Measurements from ENCODE around the gene MIPEP. TPM values are rescaled to one million over a fixed set of nuclear protein-coding genes. Genes with fewer than 3 reads are reported as not detected.
"Not testable (repeated sequence)": the region's sequence is repeated elsewhere in the genome, so short reads cannot be mapped to it uniquely, and the experiment has no call there.

The MIPEP gene
- total RNA-seq, 2 donors from 2014 or later = 7.5 to 9.2 TPM

DNA sequence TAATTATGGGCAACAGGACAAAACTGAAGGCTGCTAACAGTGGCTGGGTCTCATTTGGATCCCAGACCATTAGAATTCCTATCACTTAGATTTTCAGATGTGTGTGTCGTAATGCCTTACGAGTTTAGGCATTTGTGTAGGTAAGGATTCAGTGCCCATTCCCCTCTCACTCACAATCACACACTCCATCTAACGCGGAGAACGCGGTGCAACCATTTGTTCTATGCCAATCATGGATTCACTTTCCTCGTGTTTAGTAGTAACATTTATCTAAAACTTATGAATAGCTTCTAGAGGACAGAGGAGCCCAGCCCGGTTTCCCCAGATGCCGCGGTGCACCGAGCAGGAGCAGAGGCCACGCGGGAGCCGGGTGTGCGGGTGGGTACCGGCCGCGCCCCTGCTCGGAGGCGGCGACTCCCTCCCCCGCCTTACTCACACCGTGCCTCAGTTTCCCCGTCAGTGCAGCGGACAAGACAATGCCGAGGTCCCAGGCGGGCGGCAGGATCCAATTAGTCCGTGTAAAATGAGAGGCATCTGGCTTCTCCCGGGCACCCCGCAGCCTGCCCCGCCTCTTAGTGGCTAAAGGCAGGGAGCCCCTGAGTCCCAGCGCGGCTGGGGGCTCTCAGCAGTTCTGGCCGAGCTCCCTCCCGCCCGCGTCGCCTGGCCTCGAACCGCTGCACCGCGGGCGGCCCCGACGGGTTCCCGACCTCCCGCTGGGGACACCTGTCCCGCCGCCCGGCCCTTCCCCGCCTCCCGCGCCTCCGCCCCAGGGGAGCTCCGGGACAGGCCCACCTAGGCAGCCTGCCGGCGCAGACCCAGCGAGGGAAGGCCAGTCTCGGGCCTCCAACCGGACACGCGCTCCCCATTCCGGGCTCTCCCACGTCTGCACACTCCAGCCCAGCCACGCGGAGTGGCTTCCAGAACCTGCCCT, 14.0 kb upstream of the MIPEP start:
- ATAC-seq (no peak), DNase-seq (no peak)
- H3K9me3 ChIP-seq (ENCODE audit: control insufficient read depth, low read length, poor library complexity, severe bottlenecking) = no peaks in the 10 kb centered on the region
- Mint-ChIP-seq H3K27ac (no peak overlapping the region), H3K4me1 (peaks cover 5% of the 10 kb centered on the region), H3K36me3 (ENCODE audit: low read depth) (no peaks in the 10 kb centered on the region), H3K27me3 (peaks cover 47% of the 10 kb centered on the region), H3K4me3 (peak overlapping the region; percentile 25)

GRCh38 chr13:23901365-23901764, 12.2 kb upstream of the MIPEP start:
- Mint-ChIP-seq H3K27ac (no peak overlapping the region), H3K4me1 (peaks cover 5% of the 10 kb centered on the region), H3K36me3 (ENCODE audit: low read depth) (peaks cover 2% of the 10 kb centered on the region), H3K4me3 (no peak overlapping the region), H3K27me3 (peaks cover 47% of the 10 kb centered on the region)
- no peak for DNase-seq
- H3K9me3 ChIP-seq (ENCODE audit: control insufficient read depth, low read length, poor library complexity, severe bottlenecking) = no peaks in the 10 kb centered on the region
- ATAC-seq = no peak

DNA sequence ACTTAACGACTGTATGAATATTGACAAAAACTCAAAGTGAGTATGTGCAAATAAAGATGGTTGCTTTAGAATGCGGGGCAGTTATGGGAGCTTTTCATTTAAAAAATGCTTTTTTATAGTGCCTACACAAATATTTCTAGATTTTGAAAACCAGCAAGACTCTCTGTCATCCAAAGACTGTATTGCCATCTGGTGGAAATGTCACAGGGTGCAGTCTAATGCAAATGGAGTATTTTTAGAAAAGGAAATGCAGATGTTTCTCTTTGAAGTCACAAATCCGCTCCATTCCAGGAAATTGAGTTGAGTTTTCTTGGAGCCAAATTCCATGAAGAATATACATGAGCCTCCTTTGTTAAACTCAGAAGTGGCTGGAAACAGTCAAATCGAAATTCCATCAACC, 10.4 kb upstream of the MIPEP start:
- no peak overlapping the region for H3K27ac Mint-ChIP-seq
- no peaks in the 10 kb centered on the region for H3K9me3 ChIP-seq (ENCODE audit: control insufficient read depth, low read length, poor library complexity, severe bottlenecking)
- peaks cover 2% of the 10 kb centered on the region for H3K36me3 Mint-ChIP-seq (ENCODE audit: low read depth)
- no peak overlapping the region for H3K4me3 Mint-ChIP-seq
- peaks cover 5% of the 10 kb centered on the region for H3K4me1 Mint-ChIP-seq
- DNase-seq (no peak), ATAC-seq (peak; percentile 71)
- H3K27me3 Mint-ChIP-seq = peaks cover 49% of the 10 kb centered on the region

GRCh38 chr13:23898101-23898500, 8.9 kb upstream of the MIPEP start:
- Mint-ChIP-seq H3K4me3 (no peak overlapping the region), H3K36me3 (ENCODE audit: low read depth) (peaks cover 2% of the 10 kb centered on the region), H3K27ac (no peak overlapping the region), H3K27me3 (peaks cover 40% of the 10 kb centered on the region), H3K4me1 (peaks cover 3% of the 10 kb centered on the region)
- ATAC-seq = no peak
- DNase-seq = no peak
- H3K9me3 ChIP-seq (ENCODE audit: control insufficient read depth, low read length, poor library complexity, severe bottlenecking) = no peaks in the 10 kb centered on the region

DNA sequence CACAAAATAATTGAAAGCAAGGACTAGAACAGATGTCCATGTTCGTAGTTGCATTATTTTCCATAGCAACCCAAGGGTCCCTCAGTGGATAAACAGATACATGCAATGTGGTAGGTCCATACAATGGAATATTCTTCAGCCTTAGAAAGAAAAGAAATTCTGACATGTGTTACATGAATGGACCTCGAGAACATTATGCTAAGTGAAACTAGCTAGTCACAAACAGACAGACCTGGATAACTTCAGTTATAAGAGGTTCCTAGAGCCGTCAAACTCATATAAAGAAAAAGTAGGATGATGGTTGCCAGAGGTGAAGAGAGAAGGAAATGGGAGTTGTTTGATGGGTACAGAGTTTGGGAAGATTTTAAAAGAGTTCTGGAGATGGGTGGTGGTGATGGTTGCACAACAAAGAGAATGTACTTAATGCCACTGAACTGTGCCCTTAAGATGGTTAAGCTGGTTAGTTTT, 8.3 kb upstream of the MIPEP start, which contains the start of gene C1QTNF9B:
Gene C1QTNF9B (minus strand): TSS at position 51 of the 468 bp plus-strand sequence.
- H3K4me1 Mint-ChIP-seq; H3K4me3 Mint-ChIP-seq; DNase-seq; H3K9me3 ChIP-seq (ENCODE audit: control insufficient read depth, low read length, poor library complexity, severe bottlenecking); ATAC-seq; H3K27ac Mint-ChIP-seq; H3K36me3 Mint-ChIP-seq (ENCODE audit: low read depth): not testable (repeated sequence)
- H3K27me3 Mint-ChIP-seq = peaks cover 34% of the 10 kb centered on the region

DNA sequence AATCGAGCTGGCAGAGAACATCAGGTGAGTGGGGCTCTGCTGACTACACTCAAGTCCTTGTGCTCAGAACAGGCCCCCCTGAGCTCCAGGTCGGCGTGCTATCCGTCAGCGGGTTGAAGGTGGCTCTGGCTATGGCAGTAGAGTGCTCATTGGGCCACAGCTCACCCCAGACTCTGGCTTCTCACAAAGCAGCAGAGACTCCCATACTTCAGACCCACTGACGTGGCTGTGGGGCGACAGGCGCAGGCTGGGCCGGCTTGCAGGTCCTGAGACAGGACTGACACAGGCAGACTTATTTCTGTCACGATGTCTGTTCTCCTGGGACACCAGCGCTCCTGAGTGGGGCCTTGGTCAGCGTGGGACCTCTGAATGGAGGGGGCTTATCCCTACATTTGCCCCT, 5.5 kb upstream of the MIPEP start:
- H3K4me1 Mint-ChIP-seq; H3K36me3 Mint-ChIP-seq (ENCODE audit: low read depth); DNase-seq; ATAC-seq; H3K9me3 ChIP-seq (ENCODE audit: control insufficient read depth, low read length, poor library complexity, severe bottlenecking); H3K4me3 Mint-ChIP-seq; H3K27ac Mint-ChIP-seq: not testable (repeated sequence)
- peaks cover 16% of the 10 kb centered on the region for H3K27me3 Mint-ChIP-seq

GRCh38 chr13:23893791-23894190, 4.6 kb upstream of the MIPEP start:
- not testable (repeated sequence) for H3K36me3 Mint-ChIP-seq (ENCODE audit: low read depth); DNase-seq; H3K9me3 ChIP-seq (ENCODE audit: control insufficient read depth, low read length, poor library complexity, severe bottlenecking); H3K27ac Mint-ChIP-seq; H3K4me3 Mint-ChIP-seq; ATAC-seq
- Mint-ChIP-seq H3K27me3 (peaks cover 16% of the 10 kb centered on the region), H3K4me1 (peaks cover 11% of the 10 kb centered on the region)

GRCh38 chr13:23889615-23890607, 711 bp upstream of the MIPEP start:
- H3K9me3 ChIP-seq (ENCODE audit: control insufficient read depth, low read length, poor library complexity, severe bottlenecking) = no peaks in the 10 kb centered on the region
- Mint-ChIP-seq H3K4me1 (peaks cover 22% of the 10 kb centered on the region), H3K4me3 (peak overlapping the region; percentile 95), H3K27ac (peak overlapping the region; percentile 83), H3K36me3 (ENCODE audit: low read depth) (peaks cover 2% of the 10 kb centered on the region), H3K27me3 (no peaks in the 10 kb centered on the region)
- ATAC-seq (no peak), DNase-seq (no peak)

DNA sequence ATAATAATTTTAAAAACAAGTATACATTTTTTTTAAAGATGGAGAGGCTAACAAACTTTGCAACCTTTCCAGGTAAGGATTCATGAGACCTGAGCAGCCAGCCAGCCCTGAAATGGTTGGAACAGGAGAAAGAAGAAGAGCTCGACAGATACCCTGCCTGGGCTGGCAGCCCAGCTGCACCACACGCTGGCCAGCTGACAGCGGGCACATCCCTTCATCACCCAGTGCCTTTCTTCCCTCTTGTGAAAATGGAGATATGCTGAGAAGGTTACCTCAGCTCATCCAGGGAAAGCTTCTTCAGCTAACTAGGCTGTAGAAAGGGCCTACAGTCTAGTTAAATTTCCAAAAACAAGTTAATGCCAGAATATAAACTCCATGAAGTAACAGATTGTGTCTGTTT, 4.8 kb downstream of the MIPEP start:
- H3K27me3 Mint-ChIP-seq; H3K36me3 Mint-ChIP-seq (ENCODE audit: low read depth); ATAC-seq: not testable (repeated sequence)

DNA sequence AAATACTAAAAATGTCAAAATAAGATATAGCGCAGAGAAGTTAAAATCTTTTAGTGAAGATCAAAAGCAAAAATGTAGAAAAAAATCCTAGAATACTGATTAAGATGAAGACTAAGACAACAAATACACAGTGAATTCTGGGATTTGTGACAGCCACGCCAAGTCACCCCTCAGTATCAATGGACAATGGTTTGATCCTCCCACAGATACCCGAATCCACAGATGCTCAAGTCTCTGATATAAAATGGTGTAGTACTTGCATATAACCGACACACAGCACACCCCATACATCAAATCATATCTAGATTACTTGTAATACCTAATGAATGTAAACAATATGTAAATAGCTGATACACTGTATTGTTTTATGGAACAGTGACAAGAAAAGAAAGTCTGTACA, 5.9 kb downstream of the MIPEP start:
- ATAC-seq (no peak), DNase-seq (no peak)
- Mint-ChIP-seq H3K4me3 (no peak overlapping the region), H3K27me3 (no peaks in the 10 kb centered on the region), H3K27ac (no peak overlapping the region), H3K36me3 (ENCODE audit: low read depth) (peaks cover 10% of the 10 kb centered on the region), H3K4me1 (peaks cover 11% of the 10 kb centered on the region)
- H3K9me3 ChIP-seq (ENCODE audit: control insufficient read depth, low read length, poor library complexity, severe bottlenecking) = no peaks in the 10 kb centered on the region

More for the DNA sequence above, 4.8 kb downstream of the MIPEP start:
- not testable (repeated sequence) for H3K4me3 Mint-ChIP-seq; H3K9me3 ChIP-seq (ENCODE audit: control insufficient read depth, low read length, poor library complexity, severe bottlenecking); DNase-seq; H3K27ac Mint-ChIP-seq
- H3K4me1 Mint-ChIP-seq = peaks cover 14% of the 10 kb centered on the region

GRCh38 chr13:23881402-23881800, 7.8 kb downstream of the MIPEP start:
- not testable (repeated sequence) for H3K27me3 Mint-ChIP-seq; H3K4me1 Mint-ChIP-seq; H3K9me3 ChIP-seq (ENCODE audit: control insufficient read depth, low read length, poor library complexity, severe bottlenecking); H3K4me3 Mint-ChIP-seq; DNase-seq; ATAC-seq; H3K27ac Mint-ChIP-seq
- H3K36me3 Mint-ChIP-seq (ENCODE audit: low read depth) = peaks cover 10% of the 10 kb centered on the region

GRCh38 chr13:23880493-23881401, 8.5 kb downstream of the MIPEP start:
- ATAC-seq; H3K27me3 Mint-ChIP-seq; DNase-seq; H3K27ac Mint-ChIP-seq; H3K9me3 ChIP-seq (ENCODE audit: control insufficient read depth, low read length, poor library complexity, severe bottlenecking); H3K4me1 Mint-ChIP-seq: not testable (repeated sequence)
- Mint-ChIP-seq H3K36me3 (ENCODE audit: low read depth) (peaks cover 10% of the 10 kb centered on the region), H3K4me3 (peak overlapping the region; percentile 36)

Measured in T-helper 17 cell (primary cell).